MM.1S (cell line): ENCODE data around the gene TPRA1.

ENCODE experiments used
- DNase-seq: peaks from one replicate; pipeline ENCODE4 v3.0.0-alpha.2; 2015
- H2AFZ ChIP-seq: fragments of 300-600 bp; sonication (generic); 2 replicates; pipeline ENCODE4 v1.6.0; 2016; ENCODE audit warnings: antibody characterized with exemption, low read length
- H3F3A ChIP-seq: fragments of 300-600 bp; sonication (generic); 2 replicates; pipeline ENCODE4 v1.6.1; 2016; ENCODE audit warnings: mild to moderate bottlenecking, antibody characterized with exemption, low read length, moderate library complexity, mixed read lengths; ENCODE audit not compliant: insufficient read depth
- H3K27ac ChIP-seq: fragments of 300-600 bp; sonication (generic); 2 replicates; pipeline ENCODE4 v1.5.1; 2016; ENCODE audit warnings: mild to moderate bottlenecking, low read length
- H3K27me3 ChIP-seq: fragments of 300-600 bp; sonication (generic); replicated peaks from 2 replicates; pipeline ENCODE4 v1.6.0; 2016; ENCODE audit warnings: low read length; ENCODE audit not compliant: insufficient read depth
- H3K36me3 ChIP-seq: fragments of 300-600 bp; sonication (generic); replicated peaks from 2 replicates; pipeline ENCODE4 v1.6.1; 2016; ENCODE audit warnings: mild to moderate bottlenecking, low read length, mixed read lengths; ENCODE audit not compliant: insufficient read depth
- H3K4me1 ChIP-seq: fragments of 300-600 bp; sonication (generic); 2 replicates; pipeline ENCODE4 v1.6.1; 2016; ENCODE audit warnings: low read length, mixed read lengths
- H3K4me2 ChIP-seq: fragments of 300-600 bp; sonication (generic); 2 replicates; pipeline ENCODE4 v1.6.0; 2016; ENCODE audit warnings: low read depth, low read length
- H3K4me3 ChIP-seq: fragments of 300-600 bp; sonication (generic); 2 replicates; pipeline ENCODE4 v1.5.1; 2016; ENCODE audit warnings: low read length, mixed read lengths
- H3K79me2 ChIP-seq: fragments of 300-600 bp; sonication (generic); 2 replicates; pipeline ENCODE4 v1.6.1; 2016; ENCODE audit warnings: mixed run types, low read length, mixed read lengths
- H3K9ac ChIP-seq: fragments of 300-600 bp; sonication (generic); 2 replicates; pipeline ENCODE4 v1.6.1; 2016; ENCODE audit warnings: low read length, mixed read lengths
- H3K9me2 ChIP-seq: fragments of 300-600 bp; sonication (generic); replicated peaks from 2 replicates; pipeline ENCODE4 v1.6.1; 2016; ENCODE audit warnings: mild to moderate bottlenecking, low read length, mixed read lengths; ENCODE audit not compliant: insufficient read depth
- H3K9me3 ChIP-seq: fragments of 300-600 bp; sonication (generic); replicated peaks from 2 replicates; pipeline ENCODE4 v1.6.1; 2016; ENCODE audit warnings: mild to moderate bottlenecking, low read length, mixed read lengths; ENCODE audit not compliant: insufficient read depth
- H4K20me1 ChIP-seq: fragments of 300-600 bp; sonication (generic); 2 replicates; pipeline ENCODE4 v1.6.1; 2016; ENCODE audit warnings: mild to moderate bottlenecking, low read length, moderate library complexity, mixed read lengths; ENCODE audit not compliant: insufficient read depth
- EZH2 ChIP-seq: fragments of 300-600 bp; sonication (generic); optimal IDR thresholded peaks from 2 replicates; pipeline ENCODE3; 2017; ENCODE audit warnings: low read depth, mild to moderate bottlenecking, antibody characterized with exemption, low read length, mixed read lengths
- EZH2phosphoT487 ChIP-seq: fragments of 300-600 bp; sonication (generic); IDR thresholded peaks from 2 replicates; pipeline ENCODE4 v1.6.1; 2018; ENCODE audit warnings: antibody characterized with exemption, low read length
- TF ChIP-seq, protein P1 (sequence below): fragments of 300-600 bp; sonication (generic); IDR thresholded peaks from 2 replicates; pipeline ENCODE4 v1.5.1; 2016; ENCODE audit warnings: antibody characterized with exemption, low read length, mixed read lengths

The TPRA1 gene

DNA sequence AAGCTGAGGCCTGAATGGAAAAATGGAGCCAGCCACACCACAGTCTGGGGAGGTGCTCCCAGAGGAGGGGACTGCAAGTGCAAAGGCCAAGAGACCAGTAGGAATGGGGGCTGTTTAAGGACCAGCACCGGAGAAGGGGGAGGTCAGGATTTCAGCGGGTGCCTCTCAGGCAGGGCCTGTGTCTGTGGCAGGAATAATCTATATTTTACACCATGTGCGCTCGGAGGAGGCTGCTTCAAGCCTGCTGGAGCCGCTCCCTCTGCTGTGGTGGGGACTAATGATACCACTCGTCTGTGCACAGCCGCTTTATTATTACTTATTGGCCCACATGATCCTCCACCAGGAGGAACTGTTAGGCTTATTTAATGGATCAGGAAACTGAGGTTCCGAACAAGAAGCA is 45.3 kb downstream of the TPRA1 start:
- H3K4me2 ChIP-seq, result no peak overlapping the region
- no peaks in the 10 kb centered on the region for H3K4me1 ChIP-seq
- H3K36me3 ChIP-seq, result no peaks in the 10 kb centered on the region
- H3K27me3 ChIP-seq, result no peaks in the 10 kb centered on the region
- H3K79me2 ChIP-seq, result no peaks in the 10 kb centered on the region
- no peak overlapping the region for H2AFZ ChIP-seq
- DNase-seq, result no peak
- H3K9me2 ChIP-seq, result no peaks in the 10 kb centered on the region
- no peaks in the 10 kb centered on the region for H3K9me3 ChIP-seq
- no peak overlapping the region for H3K27ac ChIP-seq
- H3K4me3 ChIP-seq, result no peak overlapping the region
- no peaks in the 10 kb centered on the region for H4K20me1 ChIP-seq
- no peaks in the 10 kb centered on the region for H3F3A ChIP-seq
- TF ChIP-seq EZH2 (no peak), EZH2phosphoT487 (no peak)
- TF ChIP-seq, protein P1, sequence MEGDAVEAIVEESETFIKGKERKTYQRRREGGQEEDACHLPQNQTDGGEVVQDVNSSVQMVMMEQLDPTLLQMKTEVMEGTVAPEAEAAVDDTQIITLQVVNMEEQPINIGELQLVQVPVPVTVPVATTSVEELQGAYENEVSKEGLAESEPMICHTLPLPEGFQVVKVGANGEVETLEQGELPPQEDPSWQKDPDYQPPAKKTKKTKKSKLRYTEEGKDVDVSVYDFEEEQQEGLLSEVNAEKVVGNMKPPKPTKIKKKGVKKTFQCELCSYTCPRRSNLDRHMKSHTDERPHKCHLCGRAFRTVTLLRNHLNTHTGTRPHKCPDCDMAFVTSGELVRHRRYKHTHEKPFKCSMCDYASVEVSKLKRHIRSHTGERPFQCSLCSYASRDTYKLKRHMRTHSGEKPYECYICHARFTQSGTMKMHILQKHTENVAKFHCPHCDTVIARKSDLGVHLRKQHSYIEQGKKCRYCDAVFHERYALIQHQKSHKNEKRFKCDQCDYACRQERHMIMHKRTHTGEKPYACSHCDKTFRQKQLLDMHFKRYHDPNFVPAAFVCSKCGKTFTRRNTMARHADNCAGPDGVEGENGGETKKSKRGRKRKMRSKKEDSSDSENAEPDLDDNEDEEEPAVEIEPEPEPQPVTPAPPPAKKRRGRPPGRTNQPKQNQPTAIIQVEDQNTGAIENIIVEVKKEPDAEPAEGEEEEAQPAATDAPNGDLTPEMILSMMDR, result no peak
- H3K9ac ChIP-seq, result no peak overlapping the region

DNA sequence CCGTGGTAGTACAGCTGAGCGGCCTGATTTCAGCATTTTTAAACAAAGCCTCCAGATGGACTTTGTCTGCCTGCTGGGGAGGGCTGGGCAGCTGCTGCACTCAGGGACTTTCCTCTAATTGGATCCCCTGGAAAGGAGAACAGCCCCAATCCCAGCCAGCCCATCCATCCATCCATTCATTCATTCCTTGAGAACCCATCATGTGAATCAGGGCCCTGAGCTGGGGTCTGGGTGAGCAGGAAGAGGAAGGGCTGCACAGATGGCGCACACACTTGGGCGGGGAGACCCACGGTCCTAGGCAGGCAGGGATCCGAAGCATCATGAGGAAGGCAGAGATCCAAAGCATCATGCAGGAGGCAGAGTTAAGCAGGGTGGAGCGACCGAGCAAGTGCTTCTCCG is 45.7 kb downstream of the TPRA1 start:
- DNase-seq, result no peak
- Histone ChIP-seq H3F3A (no peaks in the 10 kb centered on the region), H2AFZ (no peak overlapping the region), H3K9ac (no peak overlapping the region), H3K4me2 (no peak overlapping the region), H3K4me1 (no peaks in the 10 kb centered on the region), H3K36me3 (no peaks in the 10 kb centered on the region), H3K27me3 (no peaks in the 10 kb centered on the region), H3K4me3 (no peak overlapping the region), H3K79me2 (no peaks in the 10 kb centered on the region), H3K9me3 (no peaks in the 10 kb centered on the region), H4K20me1 (no peaks in the 10 kb centered on the region), H3K27ac (no peak overlapping the region), H3K9me2 (no peaks in the 10 kb centered on the region)
- TF ChIP-seq, protein P1, result no peak
- TF ChIP-seq EZH2 (no peak), EZH2phosphoT487 (no peak)

GRCh38 chr3:127544192-127544802 is 46.2 kb downstream of the TPRA1 start:
- Histone ChIP-seq H3K27me3 (no peaks in the 10 kb centered on the region), H3K4me2 (0 out of 2 replicates have a peak overlapping the region, but pooled peaks have one; percentile 20), H2AFZ (peak overlapping the region; percentile 30; the same call in 1 of the 2 replicates), H3K36me3 (no peaks in the 10 kb centered on the region), H3K4me3 (no peak overlapping the region), H3K9me3 (no peaks in the 10 kb centered on the region), H3F3A (no peaks in the 10 kb centered on the region), H3K9me2 (no peaks in the 10 kb centered on the region), H3K4me1 (no peaks in the 10 kb centered on the region), H3K9ac (no peak overlapping the region), H3K27ac (no peak overlapping the region), H4K20me1 (no peaks in the 10 kb centered on the region), H3K79me2 (no peaks in the 10 kb centered on the region)
- TF ChIP-seq, protein P1, result peak; percentile 80
- TF ChIP-seq EZH2, result no peak
- peak; percentile 71 for DNase-seq
